Measurements from ENCODE around the gene PSMF1. TPM values are rescaled to one million over a fixed set of nuclear protein-coding genes. Genes with fewer than 3 reads are reported as not detected.

Gene PSMF1
- total and polyA plus RNA-seq, 9 of the 15 experiments (the other 6 are each of a cell fraction or from before 2014, with no cell fraction given), result 8.5 to 192 (median 33.2) TPM

GRCh38 chr20:1118336-1119127 is at the start of gene PSMF1 (continued):
- TF ChIP-seq MIER1 (IDR thresholded peaks at IDR 0.05; ENCODE audit: low read depth), result no peak
- TF ChIP-seq ELF1 (tag; IDR thresholded peaks at IDR 0.05), result peak; percentile 96
- TF ChIP-seq MCM7 (IDR thresholded peaks at IDR 0.05), result no peak
- TF ChIP-seq, protein P1, sequence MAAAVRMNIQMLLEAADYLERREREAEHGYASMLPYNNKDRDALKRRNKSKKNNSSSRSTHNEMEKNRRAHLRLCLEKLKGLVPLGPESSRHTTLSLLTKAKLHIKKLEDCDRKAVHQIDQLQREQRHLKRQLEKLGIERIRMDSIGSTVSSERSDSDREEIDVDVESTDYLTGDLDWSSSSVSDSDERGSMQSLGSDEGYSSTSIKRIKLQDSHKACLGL (CRISPR knock-in tag; IDR thresholded peaks at IDR 0.05; ENCODE audit: borderline replicate concordance, poor library complexity, severe bottlenecking), result no peak
- peak; percentile 35 to 92 (median 89) for TF ChIP-seq YY1 (IDR thresholded peaks at IDR 0.05; ENCODE audit: borderline replicate concordance in 1 of 3, control insufficient read depth in 1 of 3, extremely low read depth in 1 of 3, insufficient read depth in 3 of 3, insufficient read length in 1 of 3, insufficient replicate concordance in 2 of 3, low read depth in 1 of 3, low read length in 2 of 3)
- no peak for TF ChIP-seq GTF2F1 (IDR thresholded peaks at IDR 0.05; ENCODE audit: low read depth, low read length)
- TF ChIP-seq CEBPG (CRISPR knock-in tag; IDR thresholded peaks at IDR 0.05), result no peak
- no peak for TF ChIP-seq CEBPG (tag; conservative IDR thresholded peaks at IDR 0.05 in 1 of 2, IDR thresholded peaks at IDR 0.05 in 1 of 2)
- TF ChIP-seq, protein P2, sequence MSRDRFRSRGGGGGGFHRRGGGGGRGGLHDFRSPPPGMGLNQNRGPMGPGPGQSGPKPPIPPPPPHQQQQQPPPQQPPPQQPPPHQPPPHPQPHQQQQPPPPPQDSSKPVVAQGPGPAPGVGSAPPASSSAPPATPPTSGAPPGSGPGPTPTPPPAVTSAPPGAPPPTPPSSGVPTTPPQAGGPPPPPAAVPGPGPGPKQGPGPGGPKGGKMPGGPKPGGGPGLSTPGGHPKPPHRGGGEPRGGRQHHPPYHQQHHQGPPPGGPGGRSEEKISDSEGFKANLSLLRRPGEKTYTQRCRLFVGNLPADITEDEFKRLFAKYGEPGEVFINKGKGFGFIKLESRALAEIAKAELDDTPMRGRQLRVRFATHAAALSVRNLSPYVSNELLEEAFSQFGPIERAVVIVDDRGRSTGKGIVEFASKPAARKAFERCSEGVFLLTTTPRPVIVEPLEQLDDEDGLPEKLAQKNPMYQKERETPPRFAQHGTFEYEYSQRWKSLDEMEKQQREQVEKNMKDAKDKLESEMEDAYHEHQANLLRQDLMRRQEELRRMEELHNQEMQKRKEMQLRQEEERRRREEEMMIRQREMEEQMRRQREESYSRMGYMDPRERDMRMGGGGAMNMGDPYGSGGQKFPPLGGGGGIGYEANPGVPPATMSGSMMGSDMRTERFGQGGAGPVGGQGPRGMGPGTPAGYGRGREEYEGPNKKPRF (IDR thresholded peaks at IDR 0.05; ENCODE audit: low read depth, low read length), result no peak
- no peak for TF ChIP-seq SETDB1 (IDR thresholded peaks at IDR 0.05; ENCODE audit: low read length)
- TF ChIP-seq, protein P3, sequence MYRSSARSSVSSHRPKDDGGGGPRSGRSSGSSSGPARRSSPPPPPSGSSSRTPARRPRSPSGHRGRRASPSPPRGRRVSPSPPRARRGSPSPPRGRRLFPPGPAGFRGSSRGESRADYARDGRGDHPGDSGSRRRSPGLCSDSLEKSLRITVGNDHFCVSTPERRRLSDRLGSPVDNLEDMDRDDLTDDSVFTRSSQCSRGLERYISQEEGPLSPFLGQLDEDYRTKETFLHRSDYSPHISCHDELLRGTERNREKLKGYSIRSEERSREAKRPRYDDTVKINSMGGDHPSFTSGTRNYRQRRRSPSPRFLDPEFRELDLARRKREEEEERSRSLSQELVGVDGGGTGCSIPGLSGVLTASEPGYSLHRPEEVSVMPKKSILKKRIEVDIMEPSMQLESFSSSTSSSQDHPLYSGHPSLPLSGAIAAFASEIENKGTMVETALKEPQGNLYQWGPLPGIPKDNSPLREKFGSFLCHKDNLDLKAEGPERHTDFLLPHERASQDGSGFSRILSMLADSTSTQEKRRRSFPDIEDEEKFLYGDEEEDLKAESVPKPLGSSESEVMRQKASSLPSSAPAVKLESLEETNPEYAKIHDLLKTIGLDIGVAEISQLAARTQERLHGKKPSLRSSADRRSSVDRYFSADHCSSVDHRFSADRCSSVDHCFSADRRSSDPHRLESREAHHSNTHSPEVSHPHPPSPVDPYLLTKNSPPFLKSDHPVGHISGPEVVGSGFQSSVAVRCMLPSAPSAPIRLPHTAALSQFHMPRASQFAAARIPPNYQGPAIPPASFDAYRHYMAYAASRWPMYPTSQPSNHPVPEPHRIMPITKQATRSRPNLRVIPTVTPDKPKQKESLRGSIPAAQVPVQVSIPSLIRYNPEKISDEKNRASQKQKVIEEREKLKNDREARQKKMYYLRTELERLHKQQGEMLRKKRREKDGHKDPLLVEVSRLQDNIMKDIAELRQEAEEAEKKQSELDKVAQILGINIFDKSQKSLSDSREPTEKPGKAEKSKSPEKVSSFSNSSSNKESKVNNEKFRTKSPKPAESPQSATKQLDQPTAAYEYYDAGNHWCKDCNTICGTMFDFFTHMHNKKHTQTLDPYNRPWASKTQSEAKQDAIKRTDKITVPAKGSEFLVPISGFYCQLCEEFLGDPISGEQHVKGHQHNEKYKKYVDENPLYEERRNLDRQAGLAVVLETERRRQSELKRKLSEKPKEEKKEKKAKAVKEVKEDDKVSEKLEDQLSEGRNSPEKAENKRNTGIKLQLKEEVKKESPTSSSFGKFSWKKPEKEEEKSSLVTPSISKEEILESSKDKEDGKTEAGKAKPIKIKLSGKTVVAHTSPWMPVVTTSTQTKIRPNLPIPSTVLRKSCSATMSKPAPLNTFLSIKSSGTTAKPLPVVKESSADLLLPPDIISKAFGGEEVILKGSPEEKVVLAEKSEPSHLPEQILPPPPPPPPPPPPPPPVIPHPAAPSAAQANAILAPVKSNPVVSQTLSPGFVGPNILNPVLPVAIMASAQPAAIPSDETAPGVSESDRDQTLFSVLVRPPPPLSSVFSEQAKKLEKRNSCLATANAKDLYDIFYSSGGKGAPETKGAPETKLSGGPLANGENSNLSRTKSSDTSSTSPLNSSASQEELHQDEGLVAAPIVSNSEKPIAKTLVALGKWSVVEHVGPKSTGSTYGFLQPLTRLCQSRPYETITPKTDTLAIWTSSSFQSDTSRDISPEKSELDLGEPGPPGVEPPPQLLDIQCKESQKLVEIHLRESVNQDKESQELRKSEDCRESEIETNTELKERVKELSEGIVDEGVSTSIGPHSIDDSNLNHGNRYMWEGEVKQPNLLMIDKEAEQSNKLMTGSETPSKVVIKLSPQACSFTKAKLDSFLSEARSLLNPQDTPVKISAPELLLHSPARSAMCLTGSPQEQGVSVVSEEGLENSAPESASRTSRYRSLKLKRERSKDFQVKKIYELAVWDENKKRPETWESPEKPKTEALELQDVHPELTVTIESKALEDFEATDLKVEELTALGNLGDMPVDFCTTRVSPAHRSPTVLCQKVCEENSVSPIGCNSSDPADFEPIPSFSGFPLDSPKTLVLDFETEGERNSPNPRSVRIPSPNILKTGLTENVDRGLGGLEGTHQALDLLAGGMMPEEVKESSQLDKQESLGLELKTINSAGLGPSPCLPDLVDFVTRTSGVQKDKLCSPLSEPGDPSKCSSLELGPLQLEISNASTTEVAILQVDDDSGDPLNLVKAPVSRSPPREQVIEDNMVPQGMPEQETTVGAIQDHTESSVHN (IDR thresholded peaks at IDR 0.05; ENCODE audit: borderline replicate concordance in 1 of 2, low read depth in 1 of 2), result no peak
- no peak for TF ChIP-seq RHOXF2B (CRISPR knock-in tag; conservative IDR thresholded peaks at IDR 0.05)
- TF ChIP-seq PHB (CRISPR knock-in tag; IDR thresholded peaks at IDR 0.05), result no peak
- TF ChIP-seq TEAD1 (CRISPR knock-in tag; IDR thresholded peaks at IDR 0.05), result peak in 1 of 2 experiments; percentile 57; a peak in 1 of 4 replicates
- no peak; the same call in 1 of the 2 replicates for TF ChIP-seq NCOR1 (IDR thresholded peaks at IDR 0.05)
